ENCODE results near the gene OSBPL5.

The OSBPL5 gene

DNA sequence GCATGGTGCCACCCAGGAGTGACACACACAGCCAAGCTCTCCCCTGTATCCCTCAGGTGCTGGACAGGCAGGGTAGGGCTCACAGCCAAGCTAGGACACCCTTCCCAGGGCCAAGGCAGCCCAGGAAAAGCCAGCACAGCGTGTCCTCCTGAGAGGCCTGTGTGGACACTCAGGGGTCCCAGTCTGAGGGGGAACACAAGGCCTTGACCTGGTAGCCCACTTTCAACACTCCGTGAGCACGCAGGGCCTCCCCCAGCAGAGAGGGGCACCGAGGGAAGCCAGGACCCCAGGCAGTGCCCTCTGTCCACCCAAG lies 24.9 kb downstream of the OSBPL5 start:
- no peak for TF ChIP-seq SIN3A (IDR thresholded peaks at IDR 0.05; ENCODE audit: borderline replicate concordance, insufficient read depth, low read length)
- TF ChIP-seq, protein P1, sequence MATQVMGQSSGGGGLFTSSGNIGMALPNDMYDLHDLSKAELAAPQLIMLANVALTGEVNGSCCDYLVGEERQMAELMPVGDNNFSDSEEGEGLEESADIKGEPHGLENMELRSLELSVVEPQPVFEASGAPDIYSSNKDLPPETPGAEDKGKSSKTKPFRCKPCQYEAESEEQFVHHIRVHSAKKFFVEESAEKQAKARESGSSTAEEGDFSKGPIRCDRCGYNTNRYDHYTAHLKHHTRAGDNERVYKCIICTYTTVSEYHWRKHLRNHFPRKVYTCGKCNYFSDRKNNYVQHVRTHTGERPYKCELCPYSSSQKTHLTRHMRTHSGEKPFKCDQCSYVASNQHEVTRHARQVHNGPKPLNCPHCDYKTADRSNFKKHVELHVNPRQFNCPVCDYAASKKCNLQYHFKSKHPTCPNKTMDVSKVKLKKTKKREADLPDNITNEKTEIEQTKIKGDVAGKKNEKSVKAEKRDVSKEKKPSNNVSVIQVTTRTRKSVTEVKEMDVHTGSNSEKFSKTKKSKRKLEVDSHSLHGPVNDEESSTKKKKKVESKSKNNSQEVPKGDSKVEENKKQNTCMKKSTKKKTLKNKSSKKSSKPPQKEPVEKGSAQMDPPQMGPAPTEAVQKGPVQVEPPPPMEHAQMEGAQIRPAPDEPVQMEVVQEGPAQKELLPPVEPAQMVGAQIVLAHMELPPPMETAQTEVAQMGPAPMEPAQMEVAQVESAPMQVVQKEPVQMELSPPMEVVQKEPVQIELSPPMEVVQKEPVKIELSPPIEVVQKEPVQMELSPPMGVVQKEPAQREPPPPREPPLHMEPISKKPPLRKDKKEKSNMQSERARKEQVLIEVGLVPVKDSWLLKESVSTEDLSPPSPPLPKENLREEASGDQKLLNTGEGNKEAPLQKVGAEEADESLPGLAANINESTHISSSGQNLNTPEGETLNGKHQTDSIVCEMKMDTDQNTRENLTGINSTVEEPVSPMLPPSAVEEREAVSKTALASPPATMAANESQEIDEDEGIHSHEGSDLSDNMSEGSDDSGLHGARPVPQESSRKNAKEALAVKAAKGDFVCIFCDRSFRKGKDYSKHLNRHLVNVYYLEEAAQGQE (IDR thresholded peaks at IDR 0.05; ENCODE audit: insufficient read depth in 1 of 2, low read depth in 2 of 2, low read length in 2 of 2), result no peak

DNA sequence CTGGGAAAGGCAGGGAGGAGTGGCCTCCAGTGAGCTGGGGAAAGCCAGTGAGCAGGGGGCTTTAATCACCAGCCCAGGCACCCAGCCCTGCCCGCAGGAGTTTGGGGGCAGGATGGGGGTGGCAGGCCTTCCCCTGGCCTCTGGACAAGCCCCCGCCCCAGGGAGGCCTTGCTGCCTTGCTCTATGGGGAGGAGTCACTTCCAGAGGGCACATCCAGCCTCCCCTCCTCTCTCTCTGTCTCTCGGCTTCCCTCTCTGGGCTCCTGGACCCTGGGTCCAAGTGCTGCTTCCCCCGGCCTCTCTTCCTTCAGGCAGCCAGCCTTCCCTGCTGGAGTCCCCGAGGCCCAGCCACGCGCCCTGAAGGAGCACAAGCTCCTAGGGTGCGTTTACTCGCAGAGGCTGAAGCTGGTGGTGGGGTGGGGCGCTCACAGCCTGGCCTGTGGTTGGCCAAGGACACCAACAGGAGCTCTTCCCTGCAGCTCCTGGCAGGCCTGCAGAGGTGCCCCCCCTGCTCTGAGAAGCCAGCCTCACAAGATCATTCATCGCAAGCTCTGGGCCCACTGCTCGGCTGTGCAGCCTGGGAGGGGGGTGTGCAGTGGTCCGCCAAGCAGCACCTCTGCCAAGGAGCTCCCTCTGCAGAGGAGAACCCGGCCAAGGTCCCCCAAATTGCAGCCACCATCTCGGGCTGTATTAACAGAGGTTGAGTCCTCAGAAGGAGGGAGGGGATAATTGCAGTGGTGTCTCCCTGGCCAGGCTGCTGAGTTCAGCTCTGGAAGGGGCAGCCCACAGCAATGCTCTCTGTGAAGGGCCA lies 25.4 kb downstream of the OSBPL5 start:
- TF ChIP-seq, protein P1 (IDR thresholded peaks at IDR 0.05; ENCODE audit: insufficient read depth in 1 of 2, low read depth in 2 of 2, low read length in 2 of 2), result no peak
- no peak for TF ChIP-seq SIN3A (IDR thresholded peaks at IDR 0.05; ENCODE audit: borderline replicate concordance, insufficient read depth, low read length)
- no peak for TF ChIP-seq FOXP2 (optimal IDR thresholded peaks at IDR 0.05; ENCODE audit: borderline replicate concordance, extremely low read depth, extremely low read length, insufficient read depth)
- TF ChIP-seq POLR2AphosphoS5 (IDR thresholded peaks at IDR 0.05; ENCODE audit: low read depth, low read length), result no peak
- TF ChIP-seq TAF1 (IDR thresholded peaks at IDR 0.05; ENCODE audit: borderline replicate concordance, insufficient read depth, low read length), result no peak

DNA sequence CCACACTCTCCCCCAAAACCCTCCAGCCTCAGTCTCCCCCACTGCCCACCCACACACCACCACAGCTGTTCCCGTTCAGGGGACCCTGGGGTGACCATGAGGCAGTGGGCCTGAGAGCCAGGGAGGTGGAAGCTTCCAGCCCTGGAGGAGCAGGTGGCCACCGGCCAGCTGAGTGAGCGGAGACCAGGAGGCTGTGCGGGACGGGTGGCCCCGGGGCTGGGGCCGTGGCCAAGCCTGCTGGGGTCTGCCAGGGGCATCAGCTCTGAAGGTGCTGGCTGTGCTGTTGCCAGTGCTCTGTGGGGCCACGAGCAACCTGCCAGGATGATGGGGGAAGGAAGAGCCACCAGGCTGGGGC lies 26.0 kb downstream of the OSBPL5 start:
- TF ChIP-seq POLR2AphosphoS5 (IDR thresholded peaks at IDR 0.05; ENCODE audit: low read depth, low read length) (no peak), FOXP2 (optimal IDR thresholded peaks at IDR 0.05; ENCODE audit: borderline replicate concordance, extremely low read depth, extremely low read length, insufficient read depth) (no peak), SIN3A (IDR thresholded peaks at IDR 0.05; ENCODE audit: borderline replicate concordance, insufficient read depth, low read length) (no peak), TAF1 (IDR thresholded peaks at IDR 0.05; ENCODE audit: borderline replicate concordance, insufficient read depth, low read length) (no peak)
- TF ChIP-seq, protein P1 (IDR thresholded peaks at IDR 0.05; ENCODE audit: insufficient read depth in 1 of 2, low read depth in 2 of 2, low read length in 2 of 2), result no peak

DNA sequence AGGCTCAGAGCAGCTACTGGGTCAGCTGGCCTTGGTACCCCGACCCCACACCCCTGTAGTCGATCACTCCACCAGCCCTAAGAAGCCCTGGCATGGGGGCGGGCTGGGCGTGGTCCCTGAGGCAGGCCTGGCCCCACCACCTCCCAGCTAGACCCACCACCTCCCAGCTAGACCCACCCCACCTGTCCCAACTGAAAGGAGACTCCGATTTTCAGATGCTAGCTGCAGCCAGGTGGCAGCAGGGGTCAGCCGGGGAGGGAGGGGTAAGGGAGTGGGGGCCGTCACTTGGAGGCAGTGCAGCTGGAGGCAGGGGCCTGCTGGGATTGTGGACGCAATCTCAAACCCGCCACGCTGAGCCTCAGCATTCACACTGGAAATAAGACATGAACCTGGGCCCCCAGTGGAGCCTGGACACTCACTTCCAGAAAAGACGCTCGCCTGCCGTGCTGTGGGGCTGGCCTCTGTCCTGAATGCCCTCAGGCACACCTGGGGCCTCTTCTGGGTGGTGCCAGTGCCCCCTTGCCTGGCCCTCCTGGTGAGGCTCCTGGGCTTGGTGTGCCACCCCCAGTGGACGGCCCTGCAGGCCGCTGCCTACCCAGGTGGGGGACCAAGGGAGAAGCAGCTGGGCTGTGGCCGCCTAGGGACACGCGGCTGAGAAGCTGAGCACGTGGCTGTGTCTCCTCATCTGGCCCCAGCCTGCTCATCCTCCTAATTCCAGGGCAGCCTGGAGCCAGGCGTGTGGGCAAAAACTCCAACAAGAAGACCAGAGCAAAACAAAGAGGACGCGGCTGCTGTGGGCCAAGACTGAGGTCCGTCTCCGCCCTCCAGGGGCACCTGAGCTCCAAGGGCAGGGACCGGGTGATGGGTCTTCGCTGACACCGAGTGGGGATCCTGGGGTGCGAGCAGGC lies 26.7 kb downstream of the OSBPL5 start:
- no peak for TF ChIP-seq FOXP2 (optimal IDR thresholded peaks at IDR 0.05; ENCODE audit: borderline replicate concordance, extremely low read depth, extremely low read length, insufficient read depth)
- TF ChIP-seq SIN3A (IDR thresholded peaks at IDR 0.05; ENCODE audit: borderline replicate concordance, insufficient read depth, low read length), result no peak
- TF ChIP-seq, protein P1 (IDR thresholded peaks at IDR 0.05; ENCODE audit: insufficient read depth in 1 of 2, low read depth in 2 of 2, low read length in 2 of 2), result no peak
- TF ChIP-seq TAF1 (IDR thresholded peaks at IDR 0.05; ENCODE audit: borderline replicate concordance, insufficient read depth, low read length), result no peak
- no peak for TF ChIP-seq POLR2AphosphoS5 (IDR thresholded peaks at IDR 0.05; ENCODE audit: low read depth, low read length)

Data from PFSK-1 (cell line).